GM19395 (cell line): ENCODE data around the gene OSBPL8.
A peak's percentile ranks its signal among the peaks of the same experiment; 100 is the strongest.

ENCODE experiments used
- ATAC-seq: cut with Tn5 transposase; IDR thresholded peaks from one replicate; pipeline ENCODE4 v1.9.1; 2021; ENCODE audit warnings: mild to moderate bottlenecking, moderate library complexity; ENCODE audit not compliant: unreplicated experiment

Gene OSBPL8

GRCh38 chr12:76471579-76471978 lies 88.0 kb downstream of the OSBPL8 start:
- no peak for ATAC-seq

- peak; percentile 90 for ATAC-seq
These were observed 89.3 kb downstream of the OSBPL8 start for GRCh38 chr12:76470028-76470939.

GRCh38 chr12:76464631-76465166 lies 94.9 kb downstream of the OSBPL8 start:
- no peak for ATAC-seq

- no peak for ATAC-seq
These were observed 96.8 kb downstream of the OSBPL8 start for GRCh38 chr12:76462668-76463224.

- no peak for ATAC-seq
These were observed 98.8 kb downstream of the OSBPL8 start for GRCh38 chr12:76460807-76461206.

- ATAC-seq: no peak
These were observed 101.8 kb downstream of the OSBPL8 start for GRCh38 chr12:76457818-76458217.

GRCh38 chr12:76457010-76457409 lies 102.6 kb downstream of the OSBPL8 start:
- ATAC-seq: no peak

GRCh38 chr12:76455582-76456345 lies 103.8 kb downstream of the OSBPL8 start:
- peak; percentile 96 for ATAC-seq

GRCh38 chr12:76451528-76451927 lies 108.0 kb downstream of the OSBPL8 start:
- ATAC-seq: no peak

- no peak for ATAC-seq
These were observed 108.9 kb downstream of the OSBPL8 start for GRCh38 chr12:76450690-76451089.

GRCh38 chr12:76449993-76450392 lies 109.6 kb downstream of the OSBPL8 start:
- ATAC-seq: no peak

GRCh38 chr12:76449583-76449982 lies 110.0 kb downstream of the OSBPL8 start:
- ATAC-seq: no peak

GRCh38 chr12:76449016-76449415 lies 110.6 kb downstream of the OSBPL8 start:
- ATAC-seq: no peak

GRCh38 chr12:76446090-76446489 lies 113.5 kb downstream of the OSBPL8 start:
- ATAC-seq: no peak

GRCh38 chr12:76445462-76445861 lies 114.1 kb downstream of the OSBPL8 start:
- ATAC-seq: no peak

- ATAC-seq: no peak
These were observed 115.1 kb downstream of the OSBPL8 start for GRCh38 chr12:76444408-76444984.

GRCh38 chr12:76441016-76441415 lies 118.6 kb downstream of the OSBPL8 start:
- ATAC-seq: no peak

GRCh38 chr12:76432733-76433132 lies 126.8 kb downstream of the OSBPL8 start:
- ATAC-seq: no peak

GRCh38 chr12:76428117-76428516 lies 131.5 kb downstream of the OSBPL8 start:
- no peak for ATAC-seq

GRCh38 chr12:76426160-76426559 lies 133.4 kb downstream of the OSBPL8 start:
- no peak for ATAC-seq

- no peak for ATAC-seq
These were observed 134.6 kb downstream of the OSBPL8 start for GRCh38 chr12:76424941-76425340.
